ENCODE results near the gene PLAGL2.

Gene PLAGL2

GRCh38 chr20:32236048-32236533, 28.5 kb upstream of the PLAGL2 start:
- ATAC-seq, result no peak
- Mint-ChIP-seq H3K4me3 (no peak overlapping the region), H3K27ac (peak overlapping the region; percentile 17), H3K9me3 (no peaks in the 10 kb centered on the region), H3K36me3 (peaks cover 58% of the 10 kb centered on the region), H3K4me1 (peaks cover 39% of the 10 kb centered on the region), H3K27me3 (no peaks in the 10 kb centered on the region)

GRCh38 chr20:32235331-32236047, 27.9 kb upstream of the PLAGL2 start:
- Mint-ChIP-seq H3K36me3 (peaks cover 64% of the 10 kb centered on the region), H3K27me3 (no peaks in the 10 kb centered on the region), H3K4me1 (peaks cover 40% of the 10 kb centered on the region), H3K27ac (peak overlapping the region; percentile 17), H3K9me3 (no peaks in the 10 kb centered on the region), H3K4me3 (no peak overlapping the region)
- ATAC-seq, result no peak

- Mint-ChIP-seq H3K9me3 (no peaks in the 10 kb centered on the region), H3K27me3 (no peaks in the 10 kb centered on the region), H3K27ac (no peak overlapping the region), H3K4me3 (no peak overlapping the region), H3K36me3 (peaks cover 73% of the 10 kb centered on the region), H3K4me1 (peaks cover 29% of the 10 kb centered on the region)
- no peak for ATAC-seq
Measured at GRCh38 chr20:32234135-32234808, 26.7 kb upstream of the PLAGL2 start.

GRCh38 chr20:32233286-32233685, 25.7 kb upstream of the PLAGL2 start:
- peaks cover 83% of the 10 kb centered on the region for H3K36me3 Mint-ChIP-seq
- no peak overlapping the region for H3K4me3 Mint-ChIP-seq

DNA sequence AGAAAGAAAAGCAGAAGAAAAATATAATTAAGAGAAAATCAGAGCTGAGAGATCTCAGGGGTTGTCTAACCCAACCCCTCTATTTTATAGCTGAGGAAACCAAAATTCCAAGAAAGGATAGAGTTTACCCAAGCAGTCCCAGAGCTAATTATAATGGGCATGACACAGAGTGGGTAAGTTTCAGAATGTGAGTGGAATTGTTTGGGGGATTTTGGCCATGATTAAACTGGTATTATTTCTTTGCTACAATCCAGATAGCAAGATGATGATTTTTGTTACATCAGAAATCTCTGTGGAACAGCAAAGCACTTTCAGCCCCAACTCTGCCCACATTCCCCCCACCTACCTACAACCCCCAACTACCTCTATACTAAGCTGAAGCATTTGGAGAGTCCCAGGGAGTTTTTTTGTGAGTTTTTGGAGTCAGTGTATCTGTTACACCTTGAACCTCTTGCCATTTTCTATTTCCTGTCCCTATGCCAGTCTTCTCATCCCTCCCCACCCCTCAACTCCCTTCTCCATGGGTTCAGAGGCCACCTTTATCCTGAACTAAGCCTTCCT, 24.9 kb upstream of the PLAGL2 start:
- ATAC-seq, result peak; percentile 70
- peaks cover 90% of the 10 kb centered on the region for H3K36me3 Mint-ChIP-seq
- H3K4me3 Mint-ChIP-seq, result peak overlapping the region; percentile 72
- no peaks in the 10 kb centered on the region for H3K27me3 Mint-ChIP-seq
- H3K9me3 Mint-ChIP-seq, result no peaks in the 10 kb centered on the region
- peaks cover 29% of the 10 kb centered on the region for H3K4me1 Mint-ChIP-seq
- H3K27ac Mint-ChIP-seq, result peak overlapping the region; percentile 96

More at GRCh38 chr20:32233286-32233685, 25.7 kb upstream of the PLAGL2 start:
- Mint-ChIP-seq H3K27ac (peak overlapping the region; percentile 96), H3K9me3 (no peaks in the 10 kb centered on the region), H3K4me1 (peaks cover 29% of the 10 kb centered on the region), H3K27me3 (no peaks in the 10 kb centered on the region)
- no peak for ATAC-seq

- Mint-ChIP-seq H3K27me3 (no peaks in the 10 kb centered on the region), H3K27ac (peak overlapping the region; percentile 96), H3K9me3 (no peaks in the 10 kb centered on the region), H3K4me1 (peaks cover 29% of the 10 kb centered on the region), H3K4me3 (peak overlapping the region; percentile 72), H3K36me3 (peaks cover 85% of the 10 kb centered on the region)
- ATAC-seq, result peak; percentile 73
Measured at GRCh38 chr20:32231847-32232246, 24.3 kb upstream of the PLAGL2 start.

DNA sequence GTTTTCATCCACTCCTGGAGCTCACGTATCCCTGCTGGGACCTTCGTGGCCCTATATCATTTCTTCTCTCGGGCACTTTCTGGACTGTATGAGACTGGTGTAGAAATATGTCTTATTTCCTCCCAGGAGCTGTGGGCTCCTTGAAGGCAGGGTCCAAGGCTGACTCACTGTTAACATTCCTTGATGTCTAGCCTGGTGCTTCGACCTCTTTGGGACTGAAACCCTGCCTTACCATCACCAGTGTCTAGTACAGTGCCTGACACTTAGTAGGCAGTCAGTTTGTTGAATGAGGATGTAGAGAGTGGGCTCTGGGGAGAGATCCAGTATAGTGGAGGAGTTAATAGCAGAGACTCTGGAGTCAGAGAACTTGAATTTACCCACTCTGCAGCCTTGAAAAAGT, 23.7 kb upstream of the PLAGL2 start:
- ATAC-seq, result no peak
- Mint-ChIP-seq H3K27ac (peak overlapping the region; percentile 96), H3K4me1 (peaks cover 29% of the 10 kb centered on the region), H3K36me3 (peaks cover 82% of the 10 kb centered on the region), H3K27me3 (no peaks in the 10 kb centered on the region), H3K4me3 (no peak overlapping the region), H3K9me3 (no peaks in the 10 kb centered on the region)

DNA sequence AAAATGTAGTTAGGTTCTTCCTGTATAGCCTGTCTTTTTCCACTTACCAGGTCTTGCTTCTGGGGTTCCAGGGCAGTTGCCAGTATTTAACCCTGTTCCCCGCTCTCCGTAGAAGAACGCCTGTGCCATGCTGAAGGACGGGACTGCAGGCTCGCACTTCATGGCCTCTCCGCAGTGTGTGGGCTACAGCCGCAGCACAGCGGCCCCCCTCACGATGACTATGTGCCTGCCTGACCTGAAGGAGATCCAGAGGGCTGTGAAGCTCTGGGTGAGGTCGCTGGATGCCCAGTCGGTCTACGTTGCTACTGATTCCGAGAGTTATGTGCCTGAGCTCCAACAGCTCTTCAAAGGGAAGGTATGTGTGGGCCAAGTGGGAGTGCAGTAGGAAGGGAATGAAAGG, 23.2 kb upstream of the PLAGL2 start:
- Mint-ChIP-seq H3K27ac (no peak overlapping the region), H3K36me3 (peaks cover 80% of the 10 kb centered on the region), H3K4me3 (no peak overlapping the region), H3K4me1 (peaks cover 29% of the 10 kb centered on the region), H3K27me3 (no peaks in the 10 kb centered on the region), H3K9me3 (no peaks in the 10 kb centered on the region)
- ATAC-seq, result no peak

DNA sequence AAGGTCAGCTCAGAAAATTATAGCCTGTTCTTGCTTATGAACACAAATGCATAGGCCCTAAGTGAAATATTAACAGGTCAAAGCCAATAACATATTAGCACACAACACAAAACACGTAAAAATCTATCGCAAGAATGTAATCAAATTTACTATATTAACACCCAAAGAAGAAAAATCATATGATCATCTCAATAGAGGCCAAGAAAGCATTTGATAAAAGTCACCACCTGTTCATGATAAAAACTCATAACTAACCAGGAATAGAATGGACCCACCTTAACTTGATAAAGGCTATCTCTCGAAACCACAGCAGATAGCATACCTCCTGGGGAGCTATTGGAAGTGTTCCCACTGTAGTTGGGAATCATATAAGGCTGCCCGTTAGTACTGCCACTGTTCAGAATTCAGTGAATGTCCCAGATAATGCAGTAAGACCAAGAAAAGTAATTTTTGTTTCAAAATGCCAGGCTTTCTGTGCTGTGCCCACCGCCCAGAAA, 21.8 kb upstream of the PLAGL2 start:
- peaks cover 29% of the 10 kb centered on the region for H3K4me1 Mint-ChIP-seq
- peaks cover 73% of the 10 kb centered on the region for H3K36me3 Mint-ChIP-seq
- H3K27me3 Mint-ChIP-seq, result no peaks in the 10 kb centered on the region
- no peak overlapping the region for H3K4me3 Mint-ChIP-seq
- ATAC-seq, result no peak
- no peak overlapping the region for H3K27ac Mint-ChIP-seq
- no peaks in the 10 kb centered on the region for H3K9me3 Mint-ChIP-seq

DNA sequence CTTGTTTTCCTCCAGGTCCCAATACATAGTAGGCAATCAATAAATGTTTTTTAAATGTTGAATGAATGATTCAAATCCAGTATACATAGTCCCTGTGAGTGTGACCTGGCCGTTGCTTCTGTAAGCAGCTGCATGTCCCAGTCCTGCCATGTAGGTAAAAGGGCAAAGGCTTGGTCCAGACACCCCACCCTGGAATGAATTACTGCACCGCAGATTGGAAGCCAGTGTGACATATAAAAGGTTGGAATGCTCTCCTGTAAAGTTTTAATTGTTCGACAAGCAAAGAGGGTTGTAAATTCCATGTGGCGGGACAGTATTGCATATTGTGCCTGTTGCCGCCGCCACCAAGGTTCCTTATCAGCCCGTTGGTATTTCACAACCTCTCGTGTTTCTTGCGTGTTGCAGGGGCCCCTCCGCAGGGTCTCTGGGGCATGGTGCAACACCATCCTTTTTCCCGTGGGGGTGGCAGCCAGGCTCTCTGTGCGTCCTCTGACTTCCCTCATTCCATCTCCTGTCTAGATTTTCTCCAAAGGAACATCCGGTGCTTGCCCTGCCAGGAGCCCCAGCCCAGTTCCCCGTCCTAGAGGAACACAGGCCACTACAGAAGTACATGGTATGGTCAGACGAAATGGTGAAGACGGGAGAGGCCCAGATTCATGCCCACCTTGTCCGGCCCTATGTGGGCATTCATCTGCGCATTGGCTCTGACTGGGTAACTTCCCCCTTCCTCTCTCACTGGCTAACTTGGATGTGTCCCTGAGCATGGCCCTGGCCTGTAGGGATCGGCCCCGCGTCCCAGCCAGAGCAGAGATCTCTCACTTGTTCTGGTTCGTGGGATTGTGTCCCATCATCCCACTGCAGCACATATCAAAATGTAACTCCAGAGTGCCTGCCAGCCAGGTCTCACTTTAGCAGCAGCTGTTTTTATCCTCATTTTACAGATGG, 20.5 kb upstream of the PLAGL2 start:
- H3K36me3 Mint-ChIP-seq, result peaks cover 69% of the 10 kb centered on the region
- H3K4me1 Mint-ChIP-seq, result peaks cover 23% of the 10 kb centered on the region
- no peak overlapping the region for H3K4me3 Mint-ChIP-seq
- H3K9me3 Mint-ChIP-seq, result no peaks in the 10 kb centered on the region
- ATAC-seq, result no peak
- no peak overlapping the region for H3K27ac Mint-ChIP-seq
- no peaks in the 10 kb centered on the region for H3K27me3 Mint-ChIP-seq

DNA sequence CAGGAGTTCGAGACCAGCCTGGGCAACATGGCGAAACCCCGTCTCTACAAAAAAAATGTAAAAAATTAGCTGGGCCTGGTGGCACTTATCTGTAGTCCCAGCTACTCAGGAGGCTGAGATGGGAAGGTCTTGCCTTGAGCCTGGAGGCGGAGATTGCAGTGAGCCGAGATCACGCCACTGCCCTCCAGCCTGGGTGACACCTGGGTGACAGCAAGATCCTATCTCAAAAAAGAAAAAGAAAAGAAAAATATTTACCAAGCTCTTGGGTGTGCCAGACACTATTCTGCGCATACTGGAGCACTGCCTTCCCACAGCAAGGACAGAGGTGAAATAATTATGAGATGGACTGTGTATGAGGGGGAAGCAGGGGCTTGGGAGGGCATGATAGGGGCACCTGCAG, 19.8 kb upstream of the PLAGL2 start:
- no peak overlapping the region for H3K4me3 Mint-ChIP-seq
- H3K36me3 Mint-ChIP-seq, result peaks cover 67% of the 10 kb centered on the region
- no peak overlapping the region for H3K27ac Mint-ChIP-seq
- H3K9me3 Mint-ChIP-seq, result no peaks in the 10 kb centered on the region
- peaks cover 16% of the 10 kb centered on the region for H3K4me1 Mint-ChIP-seq
- no peaks in the 10 kb centered on the region for H3K27me3 Mint-ChIP-seq
- ATAC-seq, result no peak

DNA sequence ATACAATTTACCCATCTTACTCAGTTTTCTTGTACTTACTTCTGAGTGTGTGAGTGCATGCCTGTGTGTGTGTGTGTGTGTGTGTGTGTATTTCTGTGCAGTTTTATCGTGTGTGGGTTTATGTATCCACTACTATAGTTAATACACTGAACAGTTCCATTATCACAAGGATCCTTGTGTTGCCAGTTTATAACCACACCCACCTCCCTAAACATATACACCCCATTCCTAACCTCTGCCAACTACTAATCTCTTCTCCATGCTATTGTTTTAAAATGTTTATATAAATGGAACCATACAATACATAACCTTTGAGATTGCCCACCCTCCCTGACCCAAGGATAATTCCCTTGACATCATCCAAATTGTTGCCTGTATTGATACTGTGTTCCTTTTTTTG, 18.8 kb upstream of the PLAGL2 start:
- H3K27ac Mint-ChIP-seq, result no peak overlapping the region
- no peaks in the 10 kb centered on the region for H3K27me3 Mint-ChIP-seq
- peaks cover 7% of the 10 kb centered on the region for H3K4me1 Mint-ChIP-seq
- H3K9me3 Mint-ChIP-seq, result no peaks in the 10 kb centered on the region
- peaks cover 57% of the 10 kb centered on the region for H3K36me3 Mint-ChIP-seq
- H3K4me3 Mint-ChIP-seq, result no peak overlapping the region
- no peak for ATAC-seq

- no peak overlapping the region for H3K4me3 Mint-ChIP-seq
- H3K27ac Mint-ChIP-seq, result no peak overlapping the region
- no peak for ATAC-seq
Measured at GRCh38 chr20:32224463-32224862, 16.9 kb upstream of the PLAGL2 start.

GRCh38 chr20:32218156-32218900, 10.8 kb upstream of the PLAGL2 start:
- Mint-ChIP-seq H3K27ac (no peak overlapping the region), H3K36me3 (peaks cover 57% of the 10 kb centered on the region), H3K9me3 (no peaks in the 10 kb centered on the region), H3K4me1 (no peaks in the 10 kb centered on the region), H3K4me3 (no peak overlapping the region), H3K27me3 (no peaks in the 10 kb centered on the region)
- no peak for ATAC-seq

More at GRCh38 chr20:32224463-32224862, 16.9 kb upstream of the PLAGL2 start:
- no peaks in the 10 kb centered on the region for H3K27me3 Mint-ChIP-seq
- H3K36me3 Mint-ChIP-seq, result peaks cover 56% of the 10 kb centered on the region
- no peaks in the 10 kb centered on the region for H3K4me1 Mint-ChIP-seq
- no peaks in the 10 kb centered on the region for H3K9me3 Mint-ChIP-seq

All from stimulated activated memory B cell treated with anti-CD40 and anti-IgM and Interleukin-4, amounts not matched to agents 10 μg/mL and 1 μg/mL and 100 μg/mL, for 72 hours (primary cell).